Activated CD8-positive, alpha-beta memory T cell treated with anti-CD3 and anti-CD28 coated beads for 4 hours (primary cell): ENCODE measurements around the gene UBXN2A.
"Not testable (repeated sequence)": the region's sequence is repeated elsewhere in the genome, so short reads cannot be mapped to it uniquely, and the experiment has no call there.

Experiments used
- DNase-seq, 2 donors: peaks; one replicate each; pipeline ENCODE4 v3.0.0-alpha.2; 2020; ENCODE audit warnings: low read depth in 2 of 2

Gene UBXN2A

DNA sequence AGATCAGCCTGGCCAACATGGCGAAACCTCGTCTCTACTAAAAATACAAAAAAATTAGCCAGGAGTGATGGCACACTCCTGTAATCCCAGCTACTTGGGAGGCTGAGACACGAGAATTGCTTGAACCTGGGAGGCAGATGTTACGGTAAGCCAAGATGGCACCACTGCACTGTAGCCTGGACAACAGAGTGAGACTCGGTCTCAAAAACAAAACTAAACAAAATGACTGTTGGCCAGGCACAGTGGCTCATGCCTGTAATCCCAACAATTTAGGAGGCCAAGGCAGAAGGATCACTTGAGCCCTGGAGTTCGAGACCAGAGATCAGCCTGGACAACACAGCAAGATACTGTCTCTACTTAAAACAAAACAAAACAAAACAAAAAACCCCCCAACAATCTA, 102.9 kb downstream of the UBXN2A start:
- DNase-seq: not testable (repeated sequence)

DNA sequence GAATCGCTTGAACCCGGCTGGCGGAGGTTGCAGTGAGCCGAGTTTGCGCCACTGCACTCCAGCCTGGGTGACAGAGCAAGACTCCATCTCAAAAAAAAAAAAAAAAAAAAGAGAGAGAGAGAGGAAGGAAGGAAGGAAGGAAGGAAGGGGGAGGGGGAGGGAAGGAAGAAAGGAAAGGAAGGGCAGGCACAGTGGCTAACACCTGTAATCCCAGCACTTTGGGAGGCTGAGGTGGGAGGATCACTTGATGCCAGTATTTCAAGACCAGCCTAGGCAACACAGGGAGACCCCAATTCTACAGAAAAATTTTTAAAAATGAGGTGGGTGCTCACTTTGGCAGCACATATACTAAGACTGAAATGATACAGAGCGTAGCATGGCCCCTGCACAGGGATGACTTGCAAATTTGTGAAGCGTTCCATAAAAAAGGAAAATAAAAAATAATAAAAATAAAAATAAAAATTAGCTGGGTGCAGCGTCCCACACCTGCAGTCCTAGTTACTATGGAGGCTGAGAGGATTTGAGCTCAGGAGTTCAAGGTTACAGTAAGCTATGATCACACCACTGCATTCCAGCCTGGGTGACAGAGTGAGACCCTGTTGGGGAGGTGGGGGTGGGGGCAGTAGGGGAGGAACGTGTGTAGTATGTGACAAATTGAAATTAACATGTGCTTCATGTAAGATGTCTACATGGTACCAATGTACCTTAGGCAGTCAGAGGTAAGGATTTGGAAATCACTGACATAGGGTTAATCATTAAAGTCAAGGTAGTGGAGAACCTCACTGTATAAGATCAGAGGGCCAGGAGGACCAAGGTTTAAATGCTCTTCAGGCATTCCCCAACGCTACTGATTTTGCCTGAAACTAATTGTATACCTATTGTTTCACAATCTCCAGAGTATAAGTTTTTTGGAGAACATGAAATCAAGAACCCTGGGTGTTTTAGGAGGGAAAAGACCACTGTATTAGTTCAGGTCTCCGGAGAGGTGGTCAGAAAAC, 105.5 kb downstream of the UBXN2A start:
- DNase-seq: no peak

DNA sequence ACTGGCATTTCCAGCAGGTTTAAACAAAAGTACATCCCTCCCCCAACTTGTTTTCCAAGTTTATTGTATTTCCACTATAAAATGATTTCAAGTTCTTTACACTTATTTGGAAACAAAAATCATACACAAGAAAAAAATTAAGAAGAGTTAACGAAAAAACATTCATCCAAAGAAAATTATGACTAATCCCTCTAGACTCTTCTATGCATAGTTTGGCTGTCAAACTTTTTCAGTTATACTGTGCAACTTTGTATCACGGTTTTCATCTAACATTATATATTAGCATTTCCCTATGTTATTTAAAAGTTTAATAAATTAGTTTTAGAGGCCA, 106.3 kb downstream of the UBXN2A start:
- DNase-seq: no peak

GRCh38 chr2:24046930-24047702, 106.9 kb downstream of the UBXN2A start, which contains the start of gene WDCP:
WDCP (minus strand) TSS chr2:24047391; CDS start chr2:24039494, 7,897 bp downstream.
- DNase-seq: peak; percentile 86 to 94

DNA sequence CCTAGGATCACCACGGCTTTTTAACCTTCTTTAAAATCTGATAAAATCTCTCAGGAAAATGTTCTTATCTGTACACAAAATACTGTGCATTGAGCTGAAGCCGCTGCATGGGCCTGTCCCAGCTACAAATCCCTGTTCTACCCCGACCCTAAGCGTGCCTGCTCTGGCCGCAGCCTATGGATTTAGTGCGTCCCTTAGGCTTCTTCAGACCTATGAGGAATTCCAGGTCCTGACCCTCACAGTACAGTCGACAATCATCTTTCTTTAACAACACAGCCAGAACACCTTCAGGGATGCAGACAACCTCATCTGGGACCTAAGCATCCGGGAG, 107.4 kb downstream of the UBXN2A start:
- DNase-seq: no peak

DNA sequence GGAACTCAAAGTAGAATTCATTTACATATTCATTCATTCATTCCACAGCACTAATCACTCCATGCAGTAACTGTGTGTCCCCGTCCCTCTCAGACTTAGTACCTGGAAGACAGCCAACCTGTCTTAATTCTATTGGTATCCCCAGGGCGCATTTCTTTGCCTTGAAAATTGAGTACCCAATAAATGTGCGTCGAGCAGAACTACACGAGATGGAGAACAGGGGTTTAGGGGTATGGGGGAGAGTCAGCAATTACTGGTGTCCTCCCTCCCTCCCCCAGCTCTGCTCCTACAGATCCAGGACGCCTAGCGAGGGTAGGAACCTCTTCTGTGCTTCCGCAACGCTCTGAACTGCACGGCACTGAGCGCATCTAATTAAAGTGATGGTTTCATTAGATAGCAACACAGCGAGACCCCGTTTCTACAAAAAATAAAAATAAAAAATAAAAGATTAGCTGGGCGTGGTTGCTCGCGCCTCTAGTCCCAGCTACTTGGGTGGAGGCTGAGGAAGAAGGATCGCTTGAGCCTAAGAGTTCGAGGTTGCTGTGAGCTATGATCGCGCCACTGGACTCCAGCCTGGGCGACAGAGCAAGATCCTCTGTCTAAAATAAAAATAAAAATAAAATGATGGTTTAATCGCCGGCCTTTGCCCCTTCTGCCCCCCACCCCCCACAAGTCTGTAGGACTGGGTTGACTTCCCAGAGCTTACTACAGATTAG, 108.7 kb downstream of the UBXN2A start:
- DNase-seq: no peak

- peak in 1 of 2 donors; percentile 30 for DNase-seq
These were observed 109.3 kb downstream of the UBXN2A start, which contains the start of gene FKBP1B for GRCh38 chr2:24049485-24050021. FKBP1B (plus strand) TSS chr2:24049741; CDS start chr2:24049850, 109 bp downstream.

DNA sequence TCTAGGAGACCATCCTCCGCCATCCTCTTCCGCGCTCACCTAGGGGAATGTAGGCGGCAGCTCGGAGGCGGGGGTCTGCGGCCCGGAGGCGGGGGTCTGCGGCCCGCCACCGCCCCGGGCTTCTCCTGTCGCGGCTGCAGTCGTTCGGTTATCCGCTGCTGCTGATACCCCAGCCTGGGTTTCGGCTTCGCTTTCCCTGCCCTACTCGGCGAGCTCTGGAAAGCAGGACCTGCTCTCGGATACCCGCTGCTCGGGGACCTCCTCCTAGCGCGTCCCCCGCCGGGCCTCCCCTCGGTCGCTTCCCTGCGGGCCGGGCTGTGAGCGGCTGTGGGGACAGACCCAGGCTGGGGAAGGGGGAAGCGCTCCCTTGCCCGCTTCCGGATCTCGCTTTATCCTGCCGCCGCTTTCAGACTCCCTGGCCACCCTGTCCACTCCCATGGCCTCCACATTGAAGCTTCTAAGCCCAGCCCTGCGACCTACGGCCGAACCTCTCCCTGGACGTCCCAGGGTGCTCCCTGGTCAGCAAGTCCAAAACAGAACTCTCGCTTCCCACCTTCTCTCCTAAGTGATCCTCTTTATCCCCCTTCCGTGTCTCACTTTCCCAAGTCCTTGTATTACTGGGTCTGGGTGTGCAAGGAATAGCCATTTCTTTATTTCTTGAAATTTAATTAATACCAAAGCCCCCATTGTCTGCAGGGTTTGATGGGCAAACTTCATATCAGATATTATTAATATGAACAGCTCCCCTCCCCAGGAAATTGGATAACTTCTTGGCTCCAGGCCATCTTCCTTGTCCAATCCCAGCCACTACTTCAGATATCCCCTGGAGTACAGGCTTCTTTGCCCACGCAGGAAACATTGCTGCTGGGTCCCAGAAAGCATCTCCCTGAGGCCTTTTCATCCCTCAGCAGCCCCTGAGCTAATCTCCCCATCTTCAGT, 110.0 kb downstream of the UBXN2A start:
- no peak for DNase-seq

GRCh38 chr2:24051833-24052232, 111.6 kb downstream of the UBXN2A start:
- no peak for DNase-seq

GRCh38 chr2:24052951-24053350, 112.7 kb downstream of the UBXN2A start:
- no peak for DNase-seq
